Stimulated activated CD4-positive, alpha-beta T cell treated with anti-CD3 and anti-CD28 coated beads, Interleukin-1b, Interleukin-23, amount 100 ng/mL, for 4 hours (primary cell): ENCODE data around the gene HUNK.
"Not testable (repeated sequence)": the region's sequence is repeated elsewhere in the genome, so short reads cannot be mapped to it uniquely, and the experiment has no call there.

Experiments used
- DNase-seq, 2 donors: peaks; one replicate each; pipeline ENCODE4 v3.0.0-alpha.2; 2020; ENCODE audit warnings: low read depth in 2 of 2

The HUNK gene

GRCh38 chr21:31993826-31994825, 121.3 kb downstream of the HUNK start:
- no peak for DNase-seq

GRCh38 chr21:31997191-31997590, 124.4 kb downstream of the HUNK start:
- no peak for DNase-seq

GRCh38 chr21:31999810-32000468, 127.1 kb downstream of the HUNK start:
- DNase-seq: no peak

- no peak for DNase-seq
These were observed 128.6 kb downstream of the HUNK start for GRCh38 chr21:32001390-32001789.

- no peak for DNase-seq
These were observed 130.6 kb downstream of the HUNK start for GRCh38 chr21:32003411-32003810.

GRCh38 chr21:32004291-32004690, 131.5 kb downstream of the HUNK start:
- no peak for DNase-seq

- no peak for DNase-seq
These were observed 134.6 kb downstream of the HUNK start for GRCh38 chr21:32007456-32007855.

GRCh38 chr21:32008714-32009113, 135.9 kb downstream of the HUNK start:
- DNase-seq: no peak

GRCh38 chr21:32009263-32009662, 136.4 kb downstream of the HUNK start:
- no peak for DNase-seq

GRCh38 chr21:32015461-32016139, 142.8 kb downstream of the HUNK start:
- DNase-seq: no peak

- no peak for DNase-seq
These were observed 145.6 kb downstream of the HUNK start for GRCh38 chr21:32018381-32018780.

- DNase-seq: no peak
These were observed 147.7 kb downstream of the HUNK start for GRCh38 chr21:32020564-32020963.

GRCh38 chr21:32021319-32021994, 148.6 kb downstream of the HUNK start:
- no peak for DNase-seq

GRCh38 chr21:32022146-32022545, 149.3 kb downstream of the HUNK start:
- no peak for DNase-seq

- no peak for DNase-seq
These were observed 157.4 kb downstream of the HUNK start for GRCh38 chr21:32030146-32030652.

GRCh38 chr21:32034850-32035249, 162.0 kb downstream of the HUNK start:
- no peak for DNase-seq

GRCh38 chr21:32035617-32036016, 162.8 kb downstream of the HUNK start:
- DNase-seq: no peak

- no peak for DNase-seq
These were observed 163.9 kb downstream of the HUNK start for GRCh38 chr21:32036756-32037155.

- DNase-seq: not testable (repeated sequence)
These were observed 165.9 kb downstream of the HUNK start for GRCh38 chr21:32038751-32039150.

- no peak for DNase-seq
These were observed 170.6 kb downstream of the HUNK start for GRCh38 chr21:32043458-32043857.
